ENCODE data around the gene ALDOB. TPM values are rescaled to one million over a fixed set of nuclear protein-coding genes. Genes with fewer than 3 reads are reported as not detected.

Gene ALDOB
- total and polyA plus RNA-seq, 2 experiments from 2014 or later, result not detected

DNA sequence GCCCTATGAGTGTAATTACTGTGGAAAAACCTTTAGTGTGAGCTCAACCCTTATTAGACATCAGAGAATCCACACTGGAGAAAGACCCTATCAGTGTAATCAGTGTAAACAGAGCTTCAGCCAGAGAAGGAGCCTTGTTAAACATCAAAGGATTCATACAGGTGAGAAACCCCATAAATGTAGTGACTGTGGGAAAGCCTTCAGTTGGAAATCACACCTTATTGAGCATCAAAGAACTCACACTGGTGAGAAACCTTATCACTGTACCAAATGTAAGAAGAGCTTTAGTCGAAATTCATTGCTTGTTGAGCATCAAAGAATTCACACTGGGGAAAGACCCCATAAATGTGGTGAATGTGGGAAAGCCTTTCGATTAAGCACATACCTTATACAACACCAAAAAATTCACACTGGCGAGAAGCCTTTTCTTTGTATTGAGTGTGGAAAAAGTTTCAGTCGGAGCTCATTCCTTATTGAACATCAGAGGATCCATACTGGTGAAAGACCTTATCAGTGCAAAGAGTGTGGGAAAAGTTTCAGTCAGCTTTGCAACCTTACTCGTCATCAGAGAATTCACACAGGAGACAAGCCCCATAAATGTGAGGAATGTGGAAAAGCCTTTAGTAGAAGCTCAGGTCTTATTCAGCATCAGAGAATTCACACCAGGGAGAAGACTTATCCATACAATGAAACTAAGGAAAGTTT lies 27.0 kb downstream of the ALDOB start (continued):
- TF ChIP-seq ZNF462 (CRISPR knock-in tag; IDR thresholded peaks at IDR 0.05) (no peak), ZNF114 (CRISPR knock-in tag; IDR thresholded peaks at IDR 0.05) (no peak), EZH2 (IDR thresholded peaks at IDR 0.05; ENCODE audit: low read depth, unreplicated experiment) (no peak), JUNB (IDR thresholded peaks at IDR 0.05; ENCODE audit: unreplicated experiment) (no peak), EZH2phosphoT487 (IDR thresholded peaks at IDR 0.05; ENCODE audit: unreplicated experiment) (no peak), POLR2AphosphoS5 (IDR thresholded peaks at IDR 0.05; ENCODE audit: low read depth) (no peak), CTCF (conservative IDR thresholded peaks at IDR 0.05; ENCODE audit: low read depth in 2 of 2) (no peak), STAT1 (IDR thresholded peaks at IDR 0.05; ENCODE audit: unreplicated experiment) (no peak), ZNF331 (CRISPR knock-in tag; IDR thresholded peaks at IDR 0.05; ENCODE audit: low read depth) (no peak)
